ENCODE results near the gene ATP6V0A4.

ATP6V0A4 gene

DNA sequence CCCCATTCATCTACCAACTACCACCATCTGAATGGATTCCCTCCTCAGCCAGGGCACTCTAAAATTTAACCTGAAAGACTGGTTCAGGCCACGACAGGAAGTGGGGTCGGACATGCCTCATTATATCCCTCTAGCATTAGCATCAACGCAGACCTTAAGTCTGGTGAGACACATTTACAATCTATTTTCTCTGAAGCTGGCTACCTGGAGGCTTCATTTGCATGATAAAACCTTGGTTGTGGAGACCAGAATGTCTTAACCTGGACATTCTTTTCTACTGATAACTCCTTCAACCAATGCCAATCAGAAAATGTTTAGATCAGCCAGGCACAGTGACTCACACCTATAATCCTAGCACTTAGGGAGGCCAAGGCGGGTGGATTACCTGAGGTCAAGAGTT, 139.1 kb downstream of the ATP6V0A4 start:
- H3K4me1 ChIP-seq (ENCODE audit: insufficient read depth, low read length), result peaks cover 14% of the 10 kb centered on the region
- no peak overlapping the region for H3K9ac ChIP-seq (ENCODE audit: low read depth, low read length)
- H3K9me3 ChIP-seq (ENCODE audit: control insufficient read depth, insufficient read depth, low read length), result no peaks in the 10 kb centered on the region; the same call in 1 of the 2 replicates
- no peaks in the 10 kb centered on the region for H3K36me3 ChIP-seq (ENCODE audit: insufficient read depth, low read length)

DNA sequence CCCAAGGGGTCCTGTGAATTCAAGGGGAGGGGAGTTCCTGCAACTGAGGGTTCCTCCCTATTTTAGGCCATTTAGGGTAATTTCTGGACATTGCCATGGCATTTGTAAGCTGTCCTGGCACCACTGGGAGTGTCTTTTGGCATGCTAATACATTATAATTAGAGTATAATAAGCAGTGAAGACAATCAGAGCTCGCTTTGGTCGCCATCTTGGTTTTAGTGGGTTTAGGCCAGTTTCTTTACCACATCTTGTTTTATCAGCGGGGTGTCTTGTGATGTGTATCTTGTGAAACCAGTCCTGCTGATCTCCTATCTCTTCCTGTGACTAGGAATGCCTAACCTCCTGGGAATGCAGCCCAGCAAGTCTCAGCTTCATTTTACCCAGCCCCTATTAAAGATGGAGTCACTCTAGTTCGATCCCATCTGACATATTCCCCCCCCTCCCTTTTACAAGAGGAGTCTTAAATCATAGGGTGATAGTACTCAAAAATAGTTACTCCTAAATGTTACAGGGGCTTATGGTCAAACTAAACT, 140.1 kb downstream of the ATP6V0A4 start:
- Histone ChIP-seq H3K9me3 (ENCODE audit: control insufficient read depth, insufficient read depth, low read length) (no peaks in the 10 kb centered on the region; the same call in 1 of the 2 replicates), H3K9ac (ENCODE audit: low read depth, low read length) (no peak overlapping the region), H3K36me3 (ENCODE audit: insufficient read depth, low read length) (no peaks in the 10 kb centered on the region), H3K4me1 (ENCODE audit: insufficient read depth, low read length) (peaks cover 7% of the 10 kb centered on the region)

DNA sequence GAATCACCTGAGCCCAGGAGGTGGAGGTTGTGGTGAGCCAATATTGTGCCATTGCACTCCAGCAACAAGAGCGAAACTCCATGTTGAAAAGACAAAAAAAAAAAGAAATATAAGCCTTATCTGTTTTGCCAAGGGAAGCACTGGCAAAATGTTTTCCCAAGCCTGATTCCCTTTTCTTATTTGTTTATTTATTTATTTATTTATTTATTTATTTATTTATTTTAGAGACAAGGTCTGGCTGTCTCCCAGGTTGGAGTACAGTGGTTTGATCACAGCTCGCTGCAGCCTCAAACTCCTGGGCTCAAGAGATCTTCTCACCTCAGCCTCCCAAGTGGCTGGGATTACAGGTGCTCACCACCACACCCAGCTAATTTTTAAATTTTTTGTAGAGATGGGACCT, 141.0 kb downstream of the ATP6V0A4 start:
- Histone ChIP-seq H3K4me1 (ENCODE audit: insufficient read depth, low read length) (no peaks in the 10 kb centered on the region), H3K9me3 (ENCODE audit: control insufficient read depth, insufficient read depth, low read length) (no peaks in the 10 kb centered on the region; the same call in 1 of the 2 replicates), H3K9ac (ENCODE audit: low read depth, low read length) (no peak overlapping the region), H3K36me3 (ENCODE audit: insufficient read depth, low read length) (no peaks in the 10 kb centered on the region)
